CD14-positive monocyte (primary cell): ENCODE results near the gene LPIN1. TPM values are rescaled to one million over a fixed set of nuclear protein-coding genes. Genes with fewer than 3 reads are reported as not detected.

Source experiments
- DNase-seq, 3 donors: peaks; one replicate each; pipeline ENCODE4 v3.0.0-alpha.2; 2011 to 2022
- H2AFZ ChIP-seq: 2 replicates; pipeline ENCODE4 v1.6.0; 2012; ENCODE audit warnings: mild to moderate bottlenecking, low read depth, low read length, inconsistent platforms; ENCODE audit not compliant: insufficient read depth, poor library complexity, severe bottlenecking
- H3K27ac ChIP-seq, 2 donors: 1 replicate in 1 of 2; 2 replicates in 1 of 2; pipeline ENCODE4 v1.5.1; 2012 to 2013; ENCODE audit warnings: low read length in 2 of 2, control low read depth in 1 of 2, inconsistent platforms in 1 of 2, low read depth in 1 of 2, mild to moderate bottlenecking in 1 of 2
- H3K27me3 ChIP-seq, 2 donors: one replicate each; pipeline versions ENCODE4 v1.6.0 to v1.6.1; 2011 to 2013; ENCODE audit warnings: low read length in 2 of 2; ENCODE audit not compliant: control insufficient read depth in 2 of 2, insufficient read depth in 2 of 2
- H3K36me3 ChIP-seq, 2 donors: replicated peaks in 1 of 2; 1 replicate in 1 of 2; 2 replicates in 1 of 2; pipeline versions ENCODE4 v1.5.1 to v1.6.1; 2012 to 2013; ENCODE audit warnings: low read length in 2 of 2, control low read depth in 1 of 2, inconsistent platforms in 1 of 2, mild to moderate bottlenecking in 1 of 2; ENCODE audit not compliant: insufficient read depth in 2 of 2, control insufficient read depth in 1 of 2
- H3K4me1 ChIP-seq, 2 donors: 1 replicate in 1 of 2; 2 replicates in 1 of 2; pipeline versions ENCODE4 v1.5.1 to v1.6.1; 2012 to 2013; ENCODE audit warnings: low read length in 2 of 2, control low read depth in 1 of 2, inconsistent platforms in 1 of 2, mild to moderate bottlenecking in 1 of 2, moderate library complexity in 1 of 2; ENCODE audit not compliant: insufficient read depth in 2 of 2, control insufficient read depth in 1 of 2
- H3K4me2 ChIP-seq: replicated peaks from 2 replicates; pipeline ENCODE3; 2012; ENCODE audit warnings: low read length, moderate library complexity, mild to moderate bottlenecking; ENCODE audit not compliant: poor library complexity, severe bottlenecking; ENCODE audit errors: extremely low read depth
- H3K4me3 ChIP-seq, 3 experiments: fragments of 200-600 bp in 1 of 3; sonication (generic) in 1 of 3; replicated peaks in 1 of 3; 1 replicate in 2 of 3; 2 replicates in 1 of 3; pipeline ENCODE4 v1.5.1; 2011 to 2013; ENCODE audit warnings: low read length in 3 of 3, mild to moderate bottlenecking in 3 of 3, control low read depth in 2 of 3, low read depth in 2 of 3, inconsistent platforms in 1 of 3, moderate library complexity in 1 of 3
- H3K79me2 ChIP-seq: 2 replicates; pipeline ENCODE4 v1.6.0; 2012; ENCODE audit warnings: mild to moderate bottlenecking, control low read depth, inconsistent platforms, low read length, moderate library complexity; ENCODE audit not compliant: insufficient read depth
- H3K9ac ChIP-seq: 2 replicates; pipeline ENCODE4 v1.6.0; 2017; ENCODE audit warnings: low read length, mild to moderate bottlenecking; ENCODE audit not compliant: insufficient read depth, poor library complexity, severe bottlenecking
- H3K9me3 ChIP-seq, 2 donors: replicated peaks in 1 of 2; 1 replicate in 1 of 2; 2 replicates in 1 of 2; pipeline versions ENCODE4 v1.5.1 to v1.6.1; 2012 to 2013; ENCODE audit warnings: low read length in 2 of 2, control low read depth in 1 of 2; ENCODE audit not compliant: control insufficient read depth in 1 of 2, insufficient read depth in 1 of 2
- H4K20me1 ChIP-seq: 2 replicates; pipeline ENCODE4 v1.6.0; 2012; ENCODE audit warnings: mild to moderate bottlenecking, low read length, control low read depth, moderate library complexity; ENCODE audit not compliant: insufficient read depth
- H3K27ac Mint-ChIP-seq, 7 donors: one replicate each; pipeline ENCODE4 v1.8.0; 2020; ENCODE audit warnings: mild to moderate bottlenecking in 7 of 7, mixed read lengths in 7 of 7, moderate library complexity in 6 of 7, inconsistent platforms in 2 of 7
- H3K27me3 Mint-ChIP-seq, 3 donors: one replicate each; pipeline ENCODE4 v1.8.0; 2021 to 2022; ENCODE audit warnings: low read depth in 3 of 3, mild to moderate bottlenecking in 3 of 3, mixed read lengths in 3 of 3, moderate library complexity in 3 of 3, inconsistent platforms in 1 of 3
- H3K36me3 Mint-ChIP-seq, 2 donors: one replicate each; pipeline ENCODE4 v1.8.0; 2020; ENCODE audit warnings: mixed read lengths in 2 of 2, inconsistent platforms in 1 of 2, mild to moderate bottlenecking in 1 of 2
- H3K4me1 Mint-ChIP-seq: one replicate; pipeline ENCODE4 v1.8.0; 2020; ENCODE audit warnings: mild to moderate bottlenecking, mixed read lengths
- H3K4me3 Mint-ChIP-seq, 2 donors: one replicate each; pipeline ENCODE4 v1.8.0; 2020; ENCODE audit warnings: mild to moderate bottlenecking in 2 of 2, mixed read lengths in 2 of 2, moderate library complexity in 1 of 2
- H3K9me3 Mint-ChIP-seq, 7 donors: one replicate each; pipeline ENCODE4 v1.8.0; 2020 to 2022; ENCODE audit warnings: mixed read lengths in 7 of 7, mild to moderate bottlenecking in 6 of 7, moderate library complexity in 6 of 7, inconsistent platforms in 2 of 7
- WGBS: methylation state at CpG from one replicate; pipeline ENCODE4 v1.1.5; 2013; ENCODE audit warnings: missing lambda C conversion rate; ENCODE audit not compliant: insufficient coverage; 5-methylcytosine and 5-hydroxymethylcytosine counted together
- intact Hi-C, 2 donors: fragments of 100-400 bp; cut with micrococcal nuclease; formaldehyde crosslinking; loops; one replicate each; pipeline versions ENCODE4 v1.15.0 to v1.15.1; 2023
- polyA plus RNA-seq, 3 donors: library from polyadenylated mRNA; depleted of rRNA in 1 of 3; unstranded in 2 of 3; stranded (reverse) in 1 of 3; fragments of 300-500 nt in 2 of 3; fragments of >200 nt in 1 of 3; fragmentation: Illumina TruSeq in 2 of 3; gene quantifications; 1 replicate in 2 of 3; 2 replicates in 1 of 3; pipeline ENCODE4 v1.2.3, GENCODE V29; 2012 to 2021
- TF ChIP-seq, protein P1 (sequence below): fragments of 200-600 bp; IDR thresholded peaks from one replicate; pipeline ENCODE4 v1.8.0; 2022; ENCODE audit warnings: antibody characterized with exemption, mild to moderate bottlenecking

The LPIN1 gene
- polyA plus RNA-seq, 3 donors: 1.8 to 17.6 (median 2.7) TPM

DNA sequence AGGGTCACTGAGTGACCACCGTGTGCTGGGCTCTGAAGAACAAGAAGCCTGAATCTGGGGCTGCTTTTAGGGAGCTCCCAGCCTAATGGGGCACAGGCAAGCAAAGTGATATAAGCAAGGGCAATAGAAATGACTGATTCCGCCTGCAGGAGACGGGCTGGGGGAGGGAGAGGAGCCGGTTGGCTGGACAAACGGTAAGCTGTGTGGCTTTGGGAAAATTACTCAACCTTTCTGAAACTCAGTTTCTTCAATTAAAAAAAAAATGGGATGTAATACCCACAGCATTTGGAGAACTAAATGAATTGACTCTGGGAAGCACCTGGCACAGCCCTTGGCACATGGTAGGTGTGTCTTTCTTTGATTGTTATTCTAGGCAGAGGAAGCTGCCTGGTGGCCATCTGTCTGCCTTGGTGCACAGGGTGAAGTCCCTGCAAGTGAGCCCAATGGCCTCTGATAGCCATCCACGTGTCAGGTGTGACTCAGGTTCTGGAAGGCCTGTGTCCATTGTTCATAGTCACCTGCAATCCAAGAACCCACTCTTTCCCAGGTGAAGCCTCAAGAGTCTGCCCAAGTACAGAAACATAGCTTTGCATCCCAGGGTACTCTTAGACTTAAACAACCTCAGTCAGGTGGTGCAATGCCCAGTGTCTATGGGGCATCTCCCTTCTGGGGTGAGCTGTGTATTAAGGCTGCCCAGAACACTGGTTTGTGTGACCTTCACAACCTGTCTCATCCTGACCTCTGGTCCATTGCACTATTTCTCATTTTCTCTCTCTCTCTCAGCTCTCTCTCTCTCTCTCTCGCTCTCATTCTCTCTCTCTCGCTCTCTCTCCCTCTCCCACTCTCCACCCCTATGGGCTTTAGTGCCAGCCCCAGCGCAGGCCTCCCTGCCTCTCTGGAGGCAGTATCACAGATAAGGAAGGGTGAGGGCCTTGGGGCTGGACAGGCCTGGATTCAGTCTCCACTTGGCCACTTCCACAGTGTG lies 46.5 kb upstream of the LPIN1 start:
- H3K4me3 Mint-ChIP-seq: no peak overlapping the region
- TF ChIP-seq, protein P1, sequence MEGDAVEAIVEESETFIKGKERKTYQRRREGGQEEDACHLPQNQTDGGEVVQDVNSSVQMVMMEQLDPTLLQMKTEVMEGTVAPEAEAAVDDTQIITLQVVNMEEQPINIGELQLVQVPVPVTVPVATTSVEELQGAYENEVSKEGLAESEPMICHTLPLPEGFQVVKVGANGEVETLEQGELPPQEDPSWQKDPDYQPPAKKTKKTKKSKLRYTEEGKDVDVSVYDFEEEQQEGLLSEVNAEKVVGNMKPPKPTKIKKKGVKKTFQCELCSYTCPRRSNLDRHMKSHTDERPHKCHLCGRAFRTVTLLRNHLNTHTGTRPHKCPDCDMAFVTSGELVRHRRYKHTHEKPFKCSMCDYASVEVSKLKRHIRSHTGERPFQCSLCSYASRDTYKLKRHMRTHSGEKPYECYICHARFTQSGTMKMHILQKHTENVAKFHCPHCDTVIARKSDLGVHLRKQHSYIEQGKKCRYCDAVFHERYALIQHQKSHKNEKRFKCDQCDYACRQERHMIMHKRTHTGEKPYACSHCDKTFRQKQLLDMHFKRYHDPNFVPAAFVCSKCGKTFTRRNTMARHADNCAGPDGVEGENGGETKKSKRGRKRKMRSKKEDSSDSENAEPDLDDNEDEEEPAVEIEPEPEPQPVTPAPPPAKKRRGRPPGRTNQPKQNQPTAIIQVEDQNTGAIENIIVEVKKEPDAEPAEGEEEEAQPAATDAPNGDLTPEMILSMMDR: no peak
- Histone ChIP-seq H3K27me3 (no peaks in the 10 kb centered on the region), H4K20me1 (no peaks in the 10 kb centered on the region), H3K4me1 (peaks cover 37 to 38% of the 10 kb centered on the region in 2 donors), H2AFZ (no peak overlapping the region), H3K79me2 (no peaks in the 10 kb centered on the region), H3K9ac (no peak overlapping the region), H3K9me3 (no peaks in the 10 kb centered on the region), H3K4me2 (no peak overlapping the region), H3K27ac (peak overlapping the region in 1 of 2 donors; percentile 8), H3K36me3 (no peaks in the 10 kb centered on the region), H3K4me3 (no peak overlapping the region)
- WGBS: 100% methylated on average over 2 of the region's 9 CpGs
- no peaks in the 10 kb centered on the region for H3K9me3 Mint-ChIP-seq
- H3K27ac Mint-ChIP-seq: peak overlapping the region in 4 of 7 donors; percentile 40 to 87 (median 62)
- peaks cover 0 to 12% (median 6%) of the 10 kb centered on the region in 3 donors for H3K27me3 Mint-ChIP-seq
- intact Hi-C loops: loop anchor here in 1 of 2 donors (5.0 kb wide), 1 partner anchor 42 kb away; no protein-coding TSS in a partner anchor
- peaks cover 29% of the 10 kb centered on the region for H3K4me1 Mint-ChIP-seq
- H3K36me3 Mint-ChIP-seq: no peaks in the 10 kb centered on the region
- no peak for DNase-seq

DNA sequence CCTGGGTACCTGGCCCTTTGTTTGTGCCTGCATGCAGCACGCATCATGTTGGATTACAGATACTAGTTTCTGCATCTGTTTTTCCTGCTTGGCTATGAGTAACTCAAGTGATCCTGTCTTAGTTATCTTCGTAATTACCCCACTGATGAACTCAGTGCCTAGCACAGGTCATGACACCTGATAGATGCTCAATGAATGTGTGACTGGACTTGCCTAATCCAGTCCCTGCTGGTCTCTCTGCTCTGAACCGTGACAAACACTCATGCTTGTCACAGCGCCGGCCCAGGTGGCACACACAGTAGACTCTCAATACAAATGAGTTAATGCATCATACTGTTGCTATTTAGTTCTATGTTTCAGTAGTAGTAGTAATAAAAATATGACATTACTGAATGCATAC lies 45.2 kb upstream of the LPIN1 start:
- peaks cover 37 to 38% of the 10 kb centered on the region in 2 donors for H3K4me1 ChIP-seq
- no peak overlapping the region for H3K4me3 Mint-ChIP-seq
- H3K27me3 ChIP-seq: no peaks in the 10 kb centered on the region
- H3K9me3 Mint-ChIP-seq: peaks cover 0 to 5% (median 0%) of the 10 kb centered on the region in 7 donors
- H3K9ac ChIP-seq: peak overlapping the region; percentile 15
- no peaks in the 10 kb centered on the region for H3K36me3 ChIP-seq
- peak overlapping the region; percentile 4 for H3K4me2 ChIP-seq
- no peaks in the 10 kb centered on the region for H4K20me1 ChIP-seq
- no peaks in the 10 kb centered on the region for H3K79me2 ChIP-seq
- 100% methylated on average over 1 of the region's 5 CpGs for WGBS
- H3K27ac Mint-ChIP-seq: no peak overlapping the region
- peak overlapping the region; percentile 66 to 87 for H3K27ac ChIP-seq
- H3K36me3 Mint-ChIP-seq: no peaks in the 10 kb centered on the region
- H3K4me3 ChIP-seq: no peak overlapping the region
- H3K27me3 Mint-ChIP-seq: peaks cover 0 to 7% (median 6%) of the 10 kb centered on the region in 3 donors
- TF ChIP-seq, protein P1: no peak
- peaks cover 24% of the 10 kb centered on the region for H3K4me1 Mint-ChIP-seq
- no peaks in the 10 kb centered on the region for H3K9me3 ChIP-seq
- no peak overlapping the region for H2AFZ ChIP-seq
- intact Hi-C loops: loop anchor here in 1 of 2 donors (5.0 kb wide), 1 partner anchor 41 kb away; no protein-coding TSS in a partner anchor
- DNase-seq: peak in 1 of 3 donors; percentile 38
